ENCODE results near the gene NPB.
A peak's percentile ranks its signal among the peaks of the same experiment; 100 is the strongest.

Gene NPB

GRCh38 chr17:81869221-81870130 is 32.6 kb upstream of the NPB start:
- peak in 2 of 3 experiments; percentile 32 to 43 for DNase-seq

GRCh38 chr17:81870131-81870980 is 31.7 kb upstream of the NPB start:
- peak in 2 of 3 experiments; percentile 46 to 51 for DNase-seq

- no peak for DNase-seq
These were observed 31.1 kb upstream of the NPB start, which contains the start of gene ARHGDIA for GRCh38 chr17:81870981-81871386. TSS of gene ARHGDIA (minus strand) at chr17:81871337. CDS start at chr17:81869930, 1,407 bp downstream.

GRCh38 chr17:81871387-81872230 is 30.4 kb upstream of the NPB start:
- DNase-seq: peak; percentile 82 to 92 (median 91)

GRCh38 chr17:81877569-81877968 is 24.5 kb upstream of the NPB start:
- DNase-seq: no peak

GRCh38 chr17:81878294-81878693 is 23.7 kb upstream of the NPB start:
- DNase-seq: no peak

- no peak for DNase-seq
These were observed 22.9 kb upstream of the NPB start for GRCh38 chr17:81879121-81879520.

- DNase-seq: no peak
These were observed 17.5 kb upstream of the NPB start for GRCh38 chr17:81884520-81884919.

GRCh38 chr17:81884968-81885367 is 17.1 kb upstream of the NPB start:
- no peak for DNase-seq

GRCh38 chr17:81885454-81885853 is 16.6 kb upstream of the NPB start:
- no peak for DNase-seq

GRCh38 chr17:81885869-81886548 is 16.0 kb upstream of the NPB start:
- DNase-seq: no peak

GRCh38 chr17:81888105-81888987 is 13.7 kb upstream of the NPB start:
- DNase-seq: no peak

GRCh38 chr17:81888988-81889595 is 12.9 kb upstream of the NPB start:
- DNase-seq: no peak

- no peak for DNase-seq
These were observed 12.4 kb upstream of the NPB start for GRCh38 chr17:81889602-81890001.

GRCh38 chr17:81890447-81891302 is 11.4 kb upstream of the NPB start:
- no peak for DNase-seq

- DNase-seq: no peak
These were observed 10.8 kb upstream of the NPB start for GRCh38 chr17:81891303-81891552.

- DNase-seq: no peak
These were observed 6.6 kb upstream of the NPB start for GRCh38 chr17:81895400-81895799.

GRCh38 chr17:81898029-81898866 is 3.8 kb upstream of the NPB start:
- DNase-seq: no peak

- DNase-seq: no peak
These were observed 3.2 kb upstream of the NPB start for GRCh38 chr17:81898885-81899284.

Measured in NCI-H1417 (cell line).